RWPE1 (cell line): Measurements from ENCODE around the gene CENPQ.

ENCODE experiments used
- CTCF ChIA-PET: fragments of 350-600 bp; sonication (Branson Sonifier 250); formaldehyde crosslinking; extraction: SDS; loops from one replicate; lab custom pipeline; 2021; lab: Yijun Ruan, JAX
- POLR2A ChIA-PET: fragments of 400-600 bp; formaldehyde crosslinking; extraction: SDS; loops from one replicate; lab custom pipeline; 2020; ENCODE audit warnings: antibody characterized with exemption; ENCODE audit not compliant: low non-redundant PET; lab: Yijun Ruan, JAX
- DNase-seq: peaks from one replicate; pipeline ENCODE4 v3.0.0; 2012; ENCODE audit warnings: low spot score
- H3K27ac ChIP-seq: fragments of 450-650 bp; 2 replicates; pipeline ENCODE4 v1.5.1; 2017
- TF ChIP-seq, protein P1 (sequence below): fragments of 450-650 bp; conservative IDR thresholded peaks from 2 replicates; pipeline ENCODE4 v1.5.1; 2017; ENCODE audit warnings: low read depth, mild to moderate bottlenecking

The CENPQ gene

DNA sequence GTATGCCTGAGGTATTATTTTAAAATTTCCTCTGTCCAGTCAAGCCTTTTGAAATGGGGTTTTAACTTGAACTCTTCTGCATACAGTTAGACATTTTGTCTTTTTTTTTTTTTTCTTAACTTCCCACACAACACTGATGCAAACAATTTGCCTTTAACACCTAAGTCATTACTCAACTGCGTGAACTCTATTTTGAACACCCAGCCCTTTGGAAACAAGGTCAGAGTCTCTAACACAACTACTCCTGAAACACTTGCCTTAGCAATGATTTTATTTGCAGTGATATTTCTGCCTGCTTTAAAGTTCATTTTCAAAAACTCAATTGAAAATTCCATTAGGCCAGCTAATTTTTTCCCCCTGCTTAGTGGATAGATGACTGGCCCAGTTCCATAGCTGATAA, 60.7 kb downstream of the CENPQ start:
- TF ChIP-seq, protein P1, sequence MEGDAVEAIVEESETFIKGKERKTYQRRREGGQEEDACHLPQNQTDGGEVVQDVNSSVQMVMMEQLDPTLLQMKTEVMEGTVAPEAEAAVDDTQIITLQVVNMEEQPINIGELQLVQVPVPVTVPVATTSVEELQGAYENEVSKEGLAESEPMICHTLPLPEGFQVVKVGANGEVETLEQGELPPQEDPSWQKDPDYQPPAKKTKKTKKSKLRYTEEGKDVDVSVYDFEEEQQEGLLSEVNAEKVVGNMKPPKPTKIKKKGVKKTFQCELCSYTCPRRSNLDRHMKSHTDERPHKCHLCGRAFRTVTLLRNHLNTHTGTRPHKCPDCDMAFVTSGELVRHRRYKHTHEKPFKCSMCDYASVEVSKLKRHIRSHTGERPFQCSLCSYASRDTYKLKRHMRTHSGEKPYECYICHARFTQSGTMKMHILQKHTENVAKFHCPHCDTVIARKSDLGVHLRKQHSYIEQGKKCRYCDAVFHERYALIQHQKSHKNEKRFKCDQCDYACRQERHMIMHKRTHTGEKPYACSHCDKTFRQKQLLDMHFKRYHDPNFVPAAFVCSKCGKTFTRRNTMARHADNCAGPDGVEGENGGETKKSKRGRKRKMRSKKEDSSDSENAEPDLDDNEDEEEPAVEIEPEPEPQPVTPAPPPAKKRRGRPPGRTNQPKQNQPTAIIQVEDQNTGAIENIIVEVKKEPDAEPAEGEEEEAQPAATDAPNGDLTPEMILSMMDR, result no peak
- no peak for DNase-seq
- POLR2A ChIA-PET, result no interaction called here
- CTCF ChIA-PET, result interaction anchor here (1.0 kb wide), 1 partner anchor 8 kb away, joined by 3 read pairs; no protein-coding TSS in a partner anchor
- no peak overlapping the region for H3K27ac ChIP-seq

DNA sequence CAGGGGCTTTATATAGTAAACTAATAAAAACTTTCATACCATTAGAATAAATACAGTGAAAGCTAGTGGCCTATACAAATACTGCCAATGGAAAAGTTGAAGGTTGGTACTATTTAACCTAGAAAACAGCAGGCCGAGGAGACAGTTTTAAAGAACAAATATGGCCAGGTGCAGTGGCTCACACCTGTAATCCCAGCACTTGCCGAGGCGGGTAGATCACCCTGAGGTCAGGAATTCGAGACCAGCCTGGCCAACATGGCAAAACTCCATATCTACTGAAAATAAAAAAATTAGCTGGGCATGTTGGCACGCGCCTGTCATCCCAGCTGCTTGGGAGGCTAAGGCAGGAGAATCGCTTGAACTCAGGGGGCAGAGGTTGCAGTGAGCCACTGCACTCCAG, 61.4 kb downstream of the CENPQ start:
- no peak for DNase-seq
- TF ChIP-seq, protein P1, result no peak
- CTCF ChIA-PET, result no interaction called here
- POLR2A ChIA-PET, result no interaction called here
- no peak overlapping the region for H3K27ac ChIP-seq

DNA sequence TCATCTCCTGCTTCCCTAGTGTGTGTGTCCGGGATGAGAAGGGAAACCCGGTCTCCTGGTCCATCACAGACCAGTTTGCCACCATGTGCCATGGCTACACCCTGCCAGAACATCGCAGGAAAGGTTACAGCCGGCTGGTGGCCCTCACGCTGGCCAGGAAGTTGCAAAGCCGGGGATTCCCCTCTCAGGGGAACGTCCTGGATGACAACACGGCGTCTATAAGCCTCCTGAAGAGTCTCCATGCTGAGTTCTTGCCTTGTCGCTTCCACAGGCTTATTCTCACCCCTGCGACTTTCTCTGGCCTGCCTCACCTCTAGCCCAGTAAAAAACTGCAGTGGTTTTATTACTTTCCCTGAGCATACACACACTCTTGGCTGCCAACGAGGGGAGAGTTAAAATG, 63.4 kb downstream of the CENPQ start:
- CTCF ChIA-PET, result no interaction called here
- POLR2A ChIA-PET, result no interaction called here
- H3K27ac ChIP-seq, result no peak overlapping the region
- TF ChIP-seq, protein P1, result no peak
- DNase-seq, result no peak

DNA sequence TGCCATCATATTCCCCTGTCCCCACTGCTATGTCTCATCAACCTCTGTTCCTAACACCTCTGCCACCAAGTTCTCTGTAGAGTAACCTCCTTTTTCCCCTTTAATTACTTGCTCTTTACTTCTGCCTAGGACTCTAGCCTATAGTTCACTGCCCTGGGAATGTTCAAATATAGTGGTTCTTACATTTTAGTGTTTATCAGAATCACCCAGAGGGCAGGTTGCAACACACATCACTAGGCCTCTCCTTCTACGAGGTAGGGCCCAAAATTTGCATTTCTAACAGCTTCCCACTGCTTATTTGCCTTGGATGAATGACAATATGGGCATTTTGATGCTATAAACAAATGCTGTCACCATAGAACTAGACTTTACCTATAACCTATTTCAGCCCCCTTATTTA, 64.2 kb downstream of the CENPQ start:
- TF ChIP-seq, protein P1, result no peak
- no peak for DNase-seq
- CTCF ChIA-PET, result no interaction called here
- POLR2A ChIA-PET, result no interaction called here
- H3K27ac ChIP-seq, result no peak overlapping the region

DNA sequence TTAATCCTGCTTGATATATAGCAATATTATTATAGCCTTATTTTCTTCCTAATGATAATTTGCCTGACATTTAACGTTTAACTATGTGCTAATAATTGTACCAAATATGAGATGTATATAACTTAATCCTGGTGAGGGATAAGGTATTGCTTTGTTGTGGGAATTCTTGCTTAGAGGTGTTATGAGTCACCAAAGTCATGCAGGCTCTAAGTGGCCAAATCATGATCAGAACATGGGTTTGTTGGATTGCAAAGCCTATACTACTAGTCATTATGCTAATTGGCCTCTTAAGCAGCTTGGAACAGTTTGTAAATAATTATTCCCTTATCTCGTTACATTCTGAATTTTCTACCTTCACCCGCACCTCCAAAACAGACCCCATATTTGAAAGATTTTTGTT, 65.4 kb downstream of the CENPQ start:
- DNase-seq, result no peak
- no peak overlapping the region for H3K27ac ChIP-seq
- POLR2A ChIA-PET, result no interaction called here
- TF ChIP-seq, protein P1, result no peak
- CTCF ChIA-PET, result interaction anchor here (0.8 kb wide), 1 partner anchor 1113 kb away, joined by 5 read pairs; no protein-coding TSS in a partner anchor

DNA sequence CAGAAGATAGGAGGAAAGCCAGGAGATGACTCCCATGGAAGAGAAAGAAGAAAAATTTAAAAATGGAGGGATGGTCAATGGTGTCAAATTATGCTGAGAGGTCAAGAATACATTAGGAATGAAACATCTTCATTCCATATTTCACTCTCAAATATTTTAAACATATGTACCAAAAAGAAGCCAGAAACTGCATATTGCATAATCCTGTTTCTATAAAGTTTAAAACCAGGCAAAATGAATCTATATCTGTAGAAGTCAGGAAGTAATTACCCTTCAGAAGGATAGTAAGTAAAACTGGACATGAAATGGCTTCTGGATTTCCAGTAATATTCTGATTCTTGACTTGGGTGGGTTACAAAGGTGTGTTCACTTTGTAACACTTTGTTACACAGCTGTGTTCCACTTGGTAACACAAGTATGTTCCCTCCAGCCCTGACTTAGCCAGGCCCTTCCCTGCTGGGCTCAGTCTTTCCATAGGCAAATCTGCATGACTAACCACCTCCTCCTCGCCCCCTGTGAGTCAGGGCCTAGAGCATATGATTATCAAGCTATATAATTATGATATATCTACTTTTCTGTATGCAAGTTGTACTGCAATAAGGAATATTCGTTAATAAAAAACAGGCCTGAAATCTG, 67.1 kb downstream of the CENPQ start:
- TF ChIP-seq, protein P1, result no peak
- POLR2A ChIA-PET, result no interaction called here

More for the DNA sequence above, 67.1 kb downstream of the CENPQ start:
- H3K27ac ChIP-seq, result no peak overlapping the region
- no peak for DNase-seq
- CTCF ChIA-PET, result interaction anchor here (0.7 to 1.4 kb wide), 3 partner anchors 13 to 1899 kb away, joined by 3 to 5 read pairs (median 3); no protein-coding TSS in a partner anchor
